ENCODE measurements around the gene USP20.

Gene USP20

GRCh38 chr9:129874261-129875101, 39.2 kb downstream of the USP20 start:
- H3K4me3 ChIP-seq (ENCODE audit: low read depth, low read length), result no peak overlapping the region
- DNase-seq (ENCODE audit: low read depth), result no peak
- TF ChIP-seq CTCF (IDR thresholded peaks at IDR 0.05; ENCODE audit: insufficient read depth, low read depth, low read length, missing control alignments), result no peak

- H3K4me3 ChIP-seq (ENCODE audit: low read depth, low read length), result no peak overlapping the region
- TF ChIP-seq CTCF (IDR thresholded peaks at IDR 0.05; ENCODE audit: insufficient read depth, low read depth, low read length, missing control alignments), result peak; percentile 3
- DNase-seq (ENCODE audit: low read depth), result no peak
Measured at GRCh38 chr9:129875181-129875611, 39.9 kb downstream of the USP20 start.

GRCh38 chr9:129875687-129876395, 40.6 kb downstream of the USP20 start:
- no peak overlapping the region for H3K4me3 ChIP-seq (ENCODE audit: low read depth, low read length)
- DNase-seq (ENCODE audit: low read depth), result no peak
- TF ChIP-seq CTCF (IDR thresholded peaks at IDR 0.05; ENCODE audit: insufficient read depth, low read depth, low read length, missing control alignments), result no peak

- DNase-seq (ENCODE audit: low read depth), result no peak
- H3K4me3 ChIP-seq (ENCODE audit: low read depth, low read length), result no peak overlapping the region
- TF ChIP-seq CTCF (IDR thresholded peaks at IDR 0.05; ENCODE audit: insufficient read depth, low read depth, low read length, missing control alignments), result no peak
Measured at GRCh38 chr9:129876815-129877214, 41.6 kb downstream of the USP20 start.

- no peak for DNase-seq (ENCODE audit: low read depth)
- no peak for TF ChIP-seq CTCF (IDR thresholded peaks at IDR 0.05; ENCODE audit: insufficient read depth, low read depth, low read length, missing control alignments)
- H3K4me3 ChIP-seq (ENCODE audit: low read depth, low read length), result no peak overlapping the region
Measured at GRCh38 chr9:129878291-129878690, 43.0 kb downstream of the USP20 start.

- no peak for TF ChIP-seq CTCF (IDR thresholded peaks at IDR 0.05; ENCODE audit: insufficient read depth, low read depth, low read length, missing control alignments)
- no peak overlapping the region for H3K4me3 ChIP-seq (ENCODE audit: low read depth, low read length)
- no peak for DNase-seq (ENCODE audit: low read depth)
Measured at GRCh38 chr9:129879103-129879699, 43.9 kb downstream of the USP20 start.

Measured in GM12865 (cell line).